GM19468 (cell line): Measurements from ENCODE around the gene KDM7A.

Experiments
- ATAC-seq: cut with Tn5 transposase; IDR thresholded peaks from one replicate; pipeline ENCODE4 v1.9.1; 2021; ENCODE audit warnings: mild to moderate bottlenecking, moderate library complexity, moderate number of reproducible peaks; ENCODE audit not compliant: unreplicated experiment; ENCODE audit errors: extremely low read depth

KDM7A gene

GRCh38 chr7:140060788-140061606 is 115.8 kb downstream of the KDM7A start:
- ATAC-seq = no peak

- ATAC-seq = no peak
These were observed 116.5 kb downstream of the KDM7A start for GRCh38 chr7:140060243-140060630.

- ATAC-seq = no peak
These were observed 117.2 kb downstream of the KDM7A start for GRCh38 chr7:140059273-140060242.

GRCh38 chr7:140058517-140058916 is 118.3 kb downstream of the KDM7A start:
- ATAC-seq = no peak

- no peak for ATAC-seq
These were observed 119.6 kb downstream of the KDM7A start for GRCh38 chr7:140057143-140057535.

- no peak for ATAC-seq
These were observed 120.2 kb downstream of the KDM7A start for GRCh38 chr7:140056431-140057142.

GRCh38 chr7:140055833-140056232 is 121.0 kb downstream of the KDM7A start:
- ATAC-seq = no peak

- ATAC-seq = no peak
These were observed 122.0 kb downstream of the KDM7A start for GRCh38 chr7:140054751-140055150.

- peak; percentile 83 for ATAC-seq
These were observed 122.8 kb downstream of the KDM7A start for GRCh38 chr7:140053812-140054539.

- no peak for ATAC-seq
These were observed 125.0 kb downstream of the KDM7A start for GRCh38 chr7:140051820-140052219.

- ATAC-seq = no peak
These were observed 126.7 kb downstream of the KDM7A start for GRCh38 chr7:140050100-140050499.

GRCh38 chr7:140049339-140050024 is 127.3 kb downstream of the KDM7A start:
- ATAC-seq = no peak

- no peak for ATAC-seq
These were observed 127.8 kb downstream of the KDM7A start for GRCh38 chr7:140048989-140049338.

- no peak for ATAC-seq
These were observed 128.6 kb downstream of the KDM7A start for GRCh38 chr7:140048138-140048537.

GRCh38 chr7:140047197-140047596 is 129.6 kb downstream of the KDM7A start:
- ATAC-seq = no peak

GRCh38 chr7:140045697-140046096 is 131.1 kb downstream of the KDM7A start:
- ATAC-seq = no peak

GRCh38 chr7:140044251-140044650 is 132.5 kb downstream of the KDM7A start:
- no peak for ATAC-seq

GRCh38 chr7:140042386-140042670 is 134.5 kb downstream of the KDM7A start:
- ATAC-seq = no peak

- no peak for ATAC-seq
These were observed 135.0 kb downstream of the KDM7A start for GRCh38 chr7:140041659-140042385.
